Right ventricle myocardium superior (tissue), 1 donor: Measurements from ENCODE around the gene RAB31. TPM values are rescaled to one million over a fixed set of nuclear protein-coding genes. Genes with fewer than 3 reads are reported as not detected.
"Not testable (repeated sequence)": the region's sequence is repeated elsewhere in the genome, so short reads cannot be mapped to it uniquely, and the experiment has no call there.

Experiments used
- ATAC-seq: fragments of 200-7000 bp; cut with Tn5 transposase; one replicate; pipeline ENCODE4 v1.9.1; 2020; ENCODE audit warnings: mild to moderate bottlenecking; ENCODE audit not compliant: poor library complexity
- DNase-seq: peaks from one replicate; pipeline ENCODE4 v3.0.0-alpha.2; 2020
- intact Hi-C: fragments of 100-400 bp; cut with DNase I; formaldehyde crosslinking; loops from one replicate; pipeline ENCODE4 v1.11.2; 2022
- total RNA-seq: library from RNA; stranded (reverse); fragmentation: NEBNext Ultra II Directional; extraction: Animal tissue kit (Norgen Biotek cat#: 25700); gene quantifications from one replicate; pipeline ENCODE4 v1.2.1, GENCODE V29; 2021
- donor health status: DM: no; HTN: yes; CAD: no; lungs with severe emphysema.

RAB31 gene
- total RNA-seq, 1 donor from 2014 or later: 12.1 TPM

DNA sequence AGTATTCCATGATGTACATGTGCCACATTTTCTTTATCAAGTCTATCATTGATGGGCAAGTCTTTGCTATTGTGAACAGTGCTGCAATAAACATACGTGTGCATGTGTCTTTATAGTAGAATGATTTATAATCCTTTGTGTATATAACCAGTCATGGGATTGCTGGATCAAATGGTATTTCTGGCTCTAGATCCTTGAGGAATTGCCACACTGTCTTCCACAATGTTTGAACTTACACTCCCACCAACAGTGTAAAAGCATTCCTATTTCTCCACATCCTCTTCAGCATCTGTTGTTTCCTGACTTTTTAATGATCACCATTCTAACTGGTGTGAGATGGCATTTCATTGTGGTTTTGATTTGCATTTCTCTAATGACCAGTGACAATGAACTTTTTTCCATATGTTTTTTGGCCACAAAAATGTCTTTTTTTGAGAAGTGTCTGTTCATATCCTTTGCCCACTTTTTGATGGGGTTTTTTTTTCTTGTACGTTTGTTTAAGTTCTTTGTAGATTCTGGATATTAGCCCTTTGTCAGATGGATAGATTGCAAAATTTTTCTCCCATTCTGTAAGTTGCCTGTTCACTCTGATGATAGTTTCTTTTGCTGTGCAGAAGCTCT is 60.1 kb downstream of the RAB31 start:
- DNase-seq, ATAC-seq, intact Hi-C loops: not testable (repeated sequence)

GRCh38 chr18:9770111-9770510 is 62.0 kb downstream of the RAB31 start:
- ATAC-seq, DNase-seq, intact Hi-C loops: not testable (repeated sequence)

DNA sequence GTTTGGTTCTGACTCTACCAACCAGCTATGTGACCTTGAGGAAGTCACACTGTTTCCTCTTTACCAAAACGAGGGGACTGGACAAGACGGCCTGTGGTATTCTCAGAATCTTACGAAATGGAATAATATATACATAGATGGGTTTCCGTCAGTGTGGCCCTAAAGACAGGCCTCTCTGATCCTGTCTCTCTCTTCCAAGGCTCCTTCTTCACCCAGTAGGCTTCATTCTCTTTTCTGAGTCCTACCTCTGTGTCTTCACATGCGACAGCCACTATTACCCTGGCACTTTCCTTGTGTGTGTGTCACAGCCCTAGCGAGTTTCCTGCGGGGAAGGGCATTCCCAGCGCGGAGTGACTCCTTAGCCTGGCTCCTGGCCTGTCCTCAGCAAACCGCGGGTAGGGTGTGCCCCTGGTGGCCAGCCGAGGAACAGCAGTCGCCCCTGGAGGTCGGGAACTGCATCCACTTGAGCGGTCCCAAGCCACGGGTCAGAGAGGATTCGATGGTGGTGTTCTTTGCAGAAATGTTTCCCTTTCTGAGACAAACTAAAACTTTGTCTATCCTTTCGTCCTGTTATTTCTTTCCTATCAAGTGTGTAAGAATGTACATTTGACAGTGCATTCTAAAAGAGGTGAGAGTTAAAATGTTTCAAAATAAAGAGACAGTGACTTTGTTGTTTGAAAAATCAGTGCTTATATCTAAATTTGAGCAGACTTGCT is 63.3 kb downstream of the RAB31 start:
- intact Hi-C loops: no loop called here
- ATAC-seq (peak; percentile 97), DNase-seq (peak; percentile 91)

DNA sequence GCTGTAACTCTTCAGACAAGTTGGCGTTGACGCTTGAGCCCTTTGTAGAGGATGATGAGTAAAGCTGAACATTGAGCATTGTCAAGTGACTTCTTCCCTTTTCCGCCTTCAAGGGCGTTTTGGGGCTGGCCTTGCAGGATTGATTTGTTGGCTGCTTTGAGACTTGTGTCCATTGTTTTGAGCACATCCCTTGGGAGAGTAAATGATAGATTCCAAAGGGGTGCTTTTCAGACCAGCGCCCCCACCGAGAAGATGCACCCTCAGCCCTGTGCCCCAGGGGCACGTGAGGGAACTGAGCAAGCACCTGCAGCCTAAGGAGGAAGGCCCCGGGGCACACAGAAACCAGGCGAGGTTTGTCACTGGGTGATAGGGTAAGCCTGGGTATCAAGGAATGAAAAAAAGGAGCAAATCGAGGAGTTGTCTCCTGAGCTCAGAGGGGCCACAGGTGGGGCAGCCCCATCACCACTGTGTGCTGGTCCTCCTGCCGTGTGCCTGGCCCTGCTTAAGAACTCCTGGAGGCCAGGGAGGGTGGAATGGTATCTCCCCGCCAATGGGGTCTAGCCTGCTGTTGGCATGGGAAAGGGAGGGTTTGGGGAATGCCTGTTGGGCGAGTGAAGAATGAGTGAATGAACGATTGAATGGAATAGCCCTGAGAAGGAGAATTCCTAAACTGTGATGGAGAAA is 64.0 kb downstream of the RAB31 start:
- ATAC-seq: no peak
- intact Hi-C loops: no loop called here
- no peak for DNase-seq

- DNase-seq (no peak), ATAC-seq (no peak)
- intact Hi-C loops: no loop called here
These were observed 65.0 kb downstream of the RAB31 start for GRCh38 chr18:9772847-9773677.

DNA sequence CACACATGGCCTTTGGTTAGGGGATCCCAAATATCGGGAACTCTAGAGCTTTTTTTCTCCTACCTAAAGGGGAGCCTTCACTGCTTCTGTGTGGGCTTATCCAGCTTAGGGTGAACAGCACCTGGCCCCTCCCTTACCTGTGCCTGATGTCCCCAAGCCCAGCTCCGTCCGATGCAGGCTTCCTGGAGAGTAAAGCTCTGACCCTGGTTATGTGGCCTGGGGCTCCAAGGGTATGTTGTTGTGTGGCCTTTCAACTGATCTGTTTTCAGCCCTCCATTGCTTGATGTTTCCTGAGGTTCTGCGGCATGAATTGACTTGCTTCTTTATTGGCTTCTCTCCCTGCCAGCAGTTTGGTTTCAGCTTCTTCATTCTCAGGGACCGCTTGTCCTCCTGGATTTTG is 66.0 kb downstream of the RAB31 start:
- intact Hi-C loops: no loop called here
- DNase-seq: no peak
- no peak for ATAC-seq

GRCh38 chr18:9775178-9775577 is 67.1 kb downstream of the RAB31 start:
- intact Hi-C loops: no loop called here
- DNase-seq (no peak), ATAC-seq (peak; percentile 44)

GRCh38 chr18:9779630-9780029 is 71.5 kb downstream of the RAB31 start:
- ATAC-seq (no peak), DNase-seq (no peak)
- intact Hi-C loops: no loop called here

DNA sequence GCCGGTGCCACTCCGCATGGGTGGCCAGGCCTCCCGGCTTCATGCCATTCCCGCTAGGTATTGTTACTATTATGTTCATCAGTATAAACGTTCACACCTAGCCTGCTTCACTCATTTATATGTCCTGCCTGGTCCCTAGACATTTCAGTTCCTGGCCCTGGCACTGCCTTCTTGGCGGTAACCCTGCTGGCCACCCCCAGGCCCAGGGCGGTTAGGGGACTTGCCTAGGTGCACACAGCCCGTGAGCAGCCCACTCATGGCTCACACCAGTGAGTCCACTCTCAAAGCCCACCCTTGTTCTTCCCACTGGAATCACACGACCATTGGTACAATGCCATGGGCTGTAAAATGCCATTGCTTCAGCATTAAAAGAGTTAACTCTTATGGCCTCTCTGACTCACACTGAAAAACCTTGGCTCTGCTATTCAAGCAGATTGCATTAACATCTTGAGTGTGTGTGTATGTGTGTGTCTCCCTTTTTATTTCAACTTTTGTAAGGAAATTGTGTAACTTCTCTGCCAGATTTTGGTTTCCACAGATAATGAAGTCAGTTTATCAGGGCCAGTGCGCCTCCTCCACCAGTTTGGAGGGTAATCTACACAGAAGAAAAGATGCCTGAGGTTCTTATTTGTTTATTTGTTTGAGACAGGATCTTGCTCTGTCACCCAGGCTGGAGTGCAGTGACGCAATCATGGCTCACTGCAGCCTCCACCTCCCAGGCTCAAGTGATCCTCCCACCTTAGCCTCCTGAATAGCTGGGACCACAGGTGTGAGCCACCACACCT is 74.2 kb downstream of the RAB31 start:
- intact Hi-C loops: no loop called here
- DNase-seq (no peak), ATAC-seq (peak; percentile 38)

- DNase-seq (no peak), ATAC-seq (no peak)
- intact Hi-C loops: no loop called here
These were observed 78.5 kb downstream of the RAB31 start for GRCh38 chr18:9786631-9787030.

- DNase-seq (no peak), ATAC-seq (no peak)
- intact Hi-C loops: no loop called here
These were observed 78.9 kb downstream of the RAB31 start for GRCh38 chr18:9787036-9787435.

DNA sequence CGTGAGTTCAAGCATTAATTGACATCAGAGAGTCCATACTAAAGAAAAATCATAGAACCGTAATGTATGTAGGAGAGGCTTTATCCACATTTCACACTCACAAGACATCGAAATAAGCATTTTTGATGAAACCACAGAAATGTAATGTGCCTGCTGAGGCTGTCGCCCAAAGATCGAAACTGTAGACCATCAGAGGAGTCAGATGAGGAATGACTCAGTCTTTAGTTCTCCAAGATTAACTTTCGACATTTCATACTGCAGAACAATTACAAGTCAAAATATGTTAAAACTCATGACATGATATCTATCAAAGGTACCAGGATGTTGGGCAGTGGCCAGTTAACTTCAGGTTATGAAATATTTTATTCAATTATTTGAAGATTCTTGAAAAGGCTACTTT is 79.6 kb downstream of the RAB31 start:
- no peak for DNase-seq
- no peak for ATAC-seq
- intact Hi-C loops: no loop called here

- DNase-seq (no peak), ATAC-seq (no peak)
- intact Hi-C loops: no loop called here
These were observed 80.0 kb downstream of the RAB31 start for GRCh38 chr18:9788140-9788539.

DNA sequence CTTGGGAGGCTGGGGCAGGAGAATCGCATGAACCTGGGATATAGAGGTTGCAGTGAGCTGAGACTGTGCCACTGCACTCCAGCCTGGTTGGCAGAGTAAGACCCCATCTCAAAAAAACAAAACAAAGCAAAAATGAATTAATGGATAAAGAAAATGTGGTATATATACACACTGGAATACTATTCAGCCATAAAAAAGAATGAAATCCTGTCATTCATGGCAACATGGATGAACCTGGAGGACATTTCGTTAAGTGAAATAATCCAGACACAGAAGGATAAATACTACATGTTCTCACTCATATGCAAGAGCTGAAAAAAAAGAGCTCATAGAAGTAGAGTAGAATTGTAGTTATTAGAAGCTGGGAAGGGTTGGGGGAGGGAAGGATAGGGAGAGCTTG is 80.8 kb downstream of the RAB31 start:
- DNase-seq (no peak), ATAC-seq (no peak)
- intact Hi-C loops: no loop called here

DNA sequence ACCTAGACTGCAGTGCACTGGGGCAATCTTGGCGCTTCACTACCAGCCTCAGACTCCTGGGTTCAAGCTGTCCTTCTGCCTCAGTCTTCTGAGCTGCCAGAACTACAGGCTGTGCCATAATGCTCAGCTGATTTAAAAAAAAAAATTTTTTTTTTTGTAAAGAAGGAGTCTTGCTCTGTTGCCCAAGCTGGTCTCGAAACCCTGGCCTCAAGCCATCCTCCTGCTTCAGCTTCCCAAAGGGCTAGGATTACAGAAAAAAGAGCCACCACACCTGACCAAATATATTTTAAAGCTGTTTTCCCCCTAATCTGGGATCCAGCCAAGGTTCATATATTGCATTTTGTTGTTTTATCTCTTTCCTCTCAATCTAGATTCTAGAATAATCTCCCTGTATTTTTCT is 82.2 kb downstream of the RAB31 start:
- ATAC-seq (no peak), DNase-seq (no peak)
- intact Hi-C loops: no loop called here

GRCh38 chr18:9791991-9792390 is 83.9 kb downstream of the RAB31 start:
- intact Hi-C loops: no loop called here
- ATAC-seq: no peak
- no peak for DNase-seq

GRCh38 chr18:9792565-9793245 is 84.6 kb downstream of the RAB31 start:
- DNase-seq (no peak), ATAC-seq (no peak)
- intact Hi-C loops: no loop called here

- no peak for DNase-seq
- intact Hi-C loops: no loop called here
- no peak for ATAC-seq
These were observed 87.9 kb downstream of the RAB31 start for GRCh38 chr18:9796011-9796410.
